IPS DF 19.7 (cell line): ENCODE results near the gene ACAP2.
"Not testable (repeated sequence)": the region's sequence is repeated elsewhere in the genome, so short reads cannot be mapped to it uniquely, and the experiment has no call there.

Experiments
- DNase-seq: peaks from one replicate; pipeline ENCODE4 v3.0.0-alpha.2; 2013; ENCODE audit warnings: low read depth, low spot score

Gene ACAP2

DNA sequence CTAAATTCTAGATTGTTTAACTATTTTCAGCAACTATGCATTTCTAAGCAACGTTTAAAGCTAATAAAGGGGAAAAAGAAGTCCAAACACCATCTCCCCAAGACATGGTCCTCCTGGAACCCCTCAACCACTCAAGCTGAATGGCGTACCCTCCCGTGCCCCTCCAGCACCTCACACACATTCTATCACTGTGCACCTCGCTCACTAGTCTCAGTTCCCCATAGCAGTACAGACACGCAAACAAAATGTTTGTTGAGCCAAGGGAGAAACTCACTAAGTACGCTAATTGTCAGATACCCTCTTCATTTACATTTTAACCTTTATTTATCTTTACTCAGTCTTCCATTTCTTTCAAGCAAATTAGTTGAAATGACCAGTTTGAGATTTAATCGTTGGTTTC, 48.8 kb downstream of the ACAP2 start:
- no peak for DNase-seq

- no peak for DNase-seq
These were observed 54.4 kb downstream of the ACAP2 start for GRCh38 chr3:195388380-195388779.

DNA sequence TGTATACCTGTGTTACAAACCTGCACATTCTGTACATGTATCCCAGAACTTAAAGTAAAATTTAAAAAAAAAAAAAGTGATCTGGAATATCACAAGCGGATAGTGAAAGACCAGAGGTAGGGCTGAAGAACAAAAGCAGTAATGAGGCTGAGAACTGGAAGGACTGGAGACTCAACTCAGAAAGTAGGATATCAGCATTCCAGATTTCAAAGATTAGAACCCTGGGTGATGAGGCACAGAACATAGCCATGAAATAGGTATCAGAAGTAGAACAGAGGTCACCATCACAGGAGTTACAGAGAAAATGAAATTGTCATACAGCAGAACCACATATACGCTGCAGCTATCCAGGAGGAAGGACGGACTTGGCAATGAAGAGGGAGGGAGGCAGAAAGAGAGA, 56.1 kb downstream of the ACAP2 start:
- DNase-seq = no peak

DNA sequence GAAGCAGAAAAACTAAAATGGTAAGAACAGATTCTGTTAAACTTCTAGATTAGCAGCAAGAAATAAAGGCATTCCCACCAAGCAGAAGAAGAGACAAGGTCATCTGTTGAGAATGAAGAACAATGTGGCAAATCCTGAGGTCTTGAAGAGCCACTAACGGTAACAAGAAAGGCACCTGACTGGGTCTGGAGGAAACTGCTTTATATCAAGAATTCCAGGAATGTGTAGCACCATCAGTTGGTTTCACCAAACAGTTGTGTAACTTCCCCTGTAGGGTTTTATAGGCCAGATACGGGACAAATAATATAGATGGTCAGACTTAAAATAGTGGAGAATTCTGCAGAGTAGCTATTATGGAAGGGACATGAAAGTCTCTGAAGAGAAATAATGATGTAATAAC, 57.3 kb downstream of the ACAP2 start:
- DNase-seq = peak; percentile 67

- no peak for DNase-seq
These were observed 57.9 kb downstream of the ACAP2 start for GRCh38 chr3:195384952-195385351.

- DNase-seq = no peak
These were observed 70.6 kb downstream of the ACAP2 start for GRCh38 chr3:195372220-195372619.

DNA sequence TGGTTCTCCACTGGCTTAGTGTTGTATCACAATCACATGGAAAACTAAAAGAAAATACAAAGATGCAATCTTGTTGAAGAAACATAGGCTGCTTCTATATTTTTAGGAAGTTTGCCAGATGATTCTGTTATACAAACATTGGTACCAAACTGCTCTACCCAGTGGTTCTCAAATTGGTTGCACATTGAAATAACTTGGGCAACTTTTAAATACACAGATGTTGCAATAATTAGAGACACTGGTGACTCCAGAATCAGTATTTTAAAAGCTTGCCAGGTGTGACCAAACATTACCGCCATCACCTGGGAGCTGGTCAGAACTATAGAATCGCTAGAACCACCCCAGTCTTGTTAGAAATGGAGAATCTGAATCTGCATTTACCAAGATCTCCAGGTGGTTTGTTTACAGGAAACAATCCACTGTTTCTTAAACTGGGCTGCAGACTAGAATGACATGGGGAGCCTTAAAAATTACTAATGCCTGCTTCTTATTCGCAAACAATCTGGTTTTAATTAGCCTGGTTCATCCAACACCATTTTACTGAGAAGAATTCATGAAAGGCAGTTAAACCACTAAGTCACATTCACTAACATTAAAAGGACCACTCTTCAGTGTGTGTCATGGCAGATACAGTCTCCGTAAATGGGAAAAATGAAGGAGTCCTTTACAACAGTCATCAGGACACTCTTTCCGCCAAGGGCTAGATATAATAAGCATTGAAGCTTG, 76.5 kb downstream of the ACAP2 start:
- DNase-seq = no peak

DNA sequence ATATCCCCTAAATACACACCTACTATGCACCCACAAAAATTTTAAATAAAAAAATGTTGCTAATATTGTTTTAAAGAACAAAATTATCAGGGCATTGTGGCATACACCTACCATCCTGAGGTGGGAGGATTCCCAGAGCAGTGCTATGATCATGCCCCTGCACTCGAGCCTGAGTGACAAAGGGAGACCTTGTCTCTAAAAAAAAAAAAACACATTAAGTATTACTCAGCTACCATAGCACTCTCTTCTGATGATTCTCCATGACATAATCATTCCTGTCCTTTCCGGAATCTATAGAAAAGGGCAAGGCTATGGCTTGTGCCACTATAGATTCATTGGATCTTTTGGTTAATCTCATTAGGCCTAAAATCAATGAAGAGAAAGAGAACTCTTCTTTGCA, 77.4 kb downstream of the ACAP2 start:
- DNase-seq = no peak

DNA sequence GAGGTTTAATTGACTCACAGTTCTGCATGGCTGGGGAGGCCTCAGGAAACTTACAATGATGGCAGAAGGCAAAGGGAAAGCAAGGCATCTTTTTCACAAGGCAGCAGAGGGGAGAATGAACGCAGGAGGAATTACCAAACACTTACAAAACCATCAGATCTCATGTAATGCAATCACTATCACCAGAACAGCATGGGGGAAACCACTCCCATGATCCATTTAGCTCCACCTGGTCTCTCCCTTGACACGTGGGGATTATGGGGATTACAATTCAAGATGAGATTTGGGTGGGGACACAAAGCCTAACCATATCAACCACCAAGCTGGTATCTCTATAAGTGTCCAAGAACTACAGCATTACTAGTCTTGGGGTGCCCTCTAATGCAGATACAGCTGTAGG, 85.0 kb downstream of the ACAP2 start:
- DNase-seq = not testable (repeated sequence)

- no peak for DNase-seq
These were observed 86.4 kb downstream of the ACAP2 start for GRCh38 chr3:195356151-195357086.

GRCh38 chr3:195354009-195354408, 88.8 kb downstream of the ACAP2 start:
- not testable (repeated sequence) for DNase-seq

DNA sequence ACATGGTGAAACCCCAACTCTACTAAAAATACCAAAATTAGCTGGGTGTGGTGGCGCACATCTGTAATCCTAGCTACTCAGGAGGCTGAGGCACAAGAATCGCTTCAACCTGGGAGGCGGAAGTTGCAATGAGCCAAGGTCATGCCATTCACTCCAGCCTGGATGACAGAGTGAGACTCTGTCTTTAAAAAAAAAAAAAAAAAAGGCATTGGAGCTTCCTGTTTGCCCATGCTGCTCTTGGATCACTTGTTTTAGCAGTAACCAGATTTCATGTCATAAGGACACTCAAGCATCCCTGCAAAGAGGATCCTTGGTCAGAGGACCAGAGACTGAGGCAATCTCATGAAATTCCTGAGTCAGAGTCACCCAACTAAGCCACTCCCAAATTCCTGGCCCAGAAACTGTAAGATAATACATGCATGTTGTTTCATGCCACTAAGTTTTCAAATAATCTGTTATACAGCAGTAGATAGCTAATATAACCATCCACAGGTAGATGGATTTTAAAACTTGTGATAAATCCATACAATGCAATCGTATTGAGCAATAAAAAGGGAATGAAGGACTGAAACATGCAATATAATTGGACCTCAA, 89.8 kb downstream of the ACAP2 start:
- DNase-seq = no peak

GRCh38 chr3:195348426-195349115, 94.2 kb downstream of the ACAP2 start:
- no peak for DNase-seq

- no peak for DNase-seq
These were observed 105.1 kb downstream of the ACAP2 start for GRCh38 chr3:195337747-195338146.

DNA sequence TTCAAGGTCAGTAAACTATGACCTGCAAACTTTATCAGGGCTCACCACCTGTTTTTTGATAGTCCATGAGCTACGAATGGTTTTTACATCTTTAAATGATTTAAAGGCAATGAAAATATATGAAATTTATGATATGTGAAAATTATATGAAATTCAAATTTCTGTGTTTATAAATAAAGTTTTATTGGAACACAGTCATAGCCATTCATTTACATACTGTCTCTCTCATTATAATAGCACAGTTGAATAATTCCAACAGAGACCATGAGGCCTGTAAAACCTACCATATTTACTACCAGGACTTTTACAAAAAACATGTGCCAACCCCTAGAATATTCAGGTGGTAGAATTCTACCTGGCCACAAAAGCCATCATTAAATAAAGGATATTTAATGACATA, 107.9 kb downstream of the ACAP2 start:
- DNase-seq = no peak

- DNase-seq = no peak
These were observed 123.8 kb downstream of the ACAP2 start for GRCh38 chr3:195319060-195319459.

DNA sequence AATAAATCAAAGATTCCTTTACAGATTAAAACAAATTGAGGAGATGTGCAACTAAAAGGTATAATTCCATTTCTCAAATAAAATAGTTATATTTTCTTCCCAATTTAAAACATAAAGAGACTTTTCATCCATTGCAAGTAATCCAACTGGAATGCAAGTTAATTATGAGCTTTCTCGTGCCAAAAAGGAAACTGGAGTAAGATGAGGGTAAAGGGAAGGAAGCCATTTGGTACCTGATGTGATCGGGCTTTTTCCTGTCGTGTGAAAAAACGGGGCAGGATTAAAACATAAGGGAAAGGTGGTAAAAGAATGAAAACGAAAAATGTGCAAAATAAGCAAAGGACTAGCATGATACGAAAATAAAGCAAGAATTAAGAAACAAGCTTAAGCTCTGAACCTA, 130.1 kb downstream of the ACAP2 start:
- DNase-seq = no peak

DNA sequence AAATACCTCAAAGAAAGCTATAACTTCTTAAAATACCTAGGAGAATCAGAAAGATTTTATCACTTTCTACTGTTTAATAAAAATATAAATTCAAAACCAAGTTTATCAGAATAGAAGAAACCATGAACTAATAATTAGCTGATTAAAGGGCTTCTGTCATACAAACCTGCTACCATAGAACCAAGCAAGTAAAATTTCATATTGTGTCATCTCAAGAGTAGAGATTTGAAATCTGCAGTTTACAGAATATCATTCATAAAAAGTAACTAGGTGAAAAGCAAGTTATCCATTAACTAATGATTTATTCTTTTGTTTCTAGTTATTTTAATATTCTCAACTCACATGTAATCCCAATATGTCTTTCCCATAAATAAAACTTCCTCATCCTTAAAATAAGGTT, 135.1 kb downstream of the ACAP2 start:
- no peak for DNase-seq

GRCh38 chr3:195306369-195306768, 136.5 kb downstream of the ACAP2 start:
- DNase-seq = no peak

GRCh38 chr3:195302431-195302830, 140.4 kb downstream of the ACAP2 start:
- DNase-seq = no peak

DNA sequence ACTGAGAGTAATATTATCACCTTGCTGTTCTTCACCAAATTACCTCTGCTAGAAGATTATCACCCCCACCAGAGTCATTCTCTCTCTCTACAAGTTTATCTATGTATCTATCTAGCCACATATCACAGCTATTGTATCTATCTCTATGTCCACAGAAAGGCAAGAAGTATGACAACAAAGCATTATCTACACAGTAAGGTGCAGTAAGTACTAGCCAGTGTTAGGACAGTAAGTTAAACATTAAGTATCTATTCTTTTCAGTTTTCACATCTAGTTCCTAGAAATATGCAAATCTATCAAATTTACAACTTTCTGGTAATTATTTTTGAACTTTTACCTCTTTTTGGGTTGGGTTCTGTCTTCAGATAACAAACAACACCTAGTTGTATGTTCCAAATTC, 145.4 kb downstream of the ACAP2 start:
- DNase-seq = no peak

DNA sequence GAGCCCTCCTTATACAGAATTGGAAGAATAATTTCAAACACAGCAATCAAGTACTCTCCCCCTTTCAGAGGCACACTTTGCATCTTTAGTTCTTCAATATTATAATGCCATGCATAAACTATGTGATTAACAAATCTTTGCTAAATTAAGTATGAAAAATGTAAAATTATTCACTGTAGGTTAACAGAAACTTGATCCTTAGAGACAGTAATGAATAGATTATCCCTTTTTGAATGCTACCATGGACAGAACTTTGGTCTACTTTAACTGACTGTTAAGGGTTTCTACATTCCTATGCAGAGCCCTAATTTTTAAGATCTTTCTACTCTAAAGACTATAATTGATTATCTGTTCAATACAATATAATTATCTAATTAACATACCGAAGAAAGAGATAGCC, 146.2 kb downstream of the ACAP2 start:
- DNase-seq = no peak
